Sigmoid colon (tissue), 7 donors: ENCODE data around the gene EVL. TPM values are rescaled to one million over a fixed set of nuclear protein-coding genes. Genes with fewer than 3 reads are reported as not detected.

ENCODE experiments used
- DNase-seq: peaks from one replicate; pipeline ENCODE4 v3.0.0-alpha.2; 2019
- H3K27ac ChIP-seq, 4 donors: fragments of 200-600 bp; sonication (generic); one replicate each; pipeline ENCODE4 v1.5.1; 2016 to 2019; ENCODE audit warnings: mild to moderate bottlenecking in 1 of 4
- H3K27me3 ChIP-seq, 3 donors: fragments of 200-600 bp; sonication (generic); one replicate each; pipeline ENCODE4 v1.5.1; 2019; ENCODE audit warnings: mild to moderate bottlenecking in 1 of 3
- H3K36me3 ChIP-seq, 4 donors: fragments of 200-600 bp; sonication (generic); one replicate each; pipeline ENCODE4 v1.5.1; 2016 to 2019
- H3K4me1 ChIP-seq, 4 donors: fragments of 200-600 bp; sonication (generic); one replicate each; pipeline ENCODE4 v1.5.1; 2017 to 2019
- H3K4me3 ChIP-seq, 4 donors: fragments of 200-600 bp; sonication (generic); one replicate each; pipeline ENCODE4 v1.5.1; 2017 to 2019; ENCODE audit warnings: mild to moderate bottlenecking in 2 of 4, moderate library complexity in 1 of 4
- H3K9me3 ChIP-seq, 4 donors: fragments of 200-600 bp in 3 of 4; sonication (generic) in 3 of 4; one replicate each; pipeline versions ENCODE4 v1.5.1 to v1.6.1; 2013 to 2019
- CTCF ChIP-seq, 4 experiments: fragments of 450-650 bp in 3 of 4; fragments of 200-600 bp in 1 of 4; IDR thresholded peaks; one replicate each; pipeline ENCODE4 v1.5.1; 2016 to 2019; ENCODE audit warnings: antibody characterized with exemption in 4 of 4, mild to moderate bottlenecking in 3 of 4, moderate library complexity in 2 of 4
- EP300 ChIP-seq, 4 donors: sonication (generic); formaldehyde crosslinking; IDR thresholded peaks; one replicate each; pipeline ENCODE4 v1.6.1; 2017; ENCODE audit warnings: antibody characterized with exemption in 4 of 4
- POLR2A ChIP-seq, 2 donors: fragments of 450-650 bp; IDR thresholded peaks; one replicate each; pipeline ENCODE4 v1.6.1; 2016; ENCODE audit warnings: antibody characterized with exemption in 2 of 2, mild to moderate bottlenecking in 2 of 2, moderate library complexity in 2 of 2
- POLR2AphosphoS5 ChIP-seq, 4 donors: sonication (generic); formaldehyde crosslinking; IDR thresholded peaks; one replicate each; pipeline ENCODE4 v1.6.1; 2017; ENCODE audit warnings: antibody characterized with exemption in 4 of 4
- WGBS, 2 donors: extraction: QIAGEN DNeasy Blood & Tissue Kit; methylation state at CpG; one replicate each; pipeline ENCODE4 v1.1.7; 2013; 5-methylcytosine and 5-hydroxymethylcytosine counted together
- intact Hi-C: fragments of 100-400 bp; cut with DNase I; formaldehyde crosslinking; loops from one replicate; pipeline ENCODE4 v1.15.1; 2023
- polyA plus RNA-seq, 3 donors: library from polyadenylated mRNA; stranded (reverse); fragments of 200-250 nt; gene quantifications; one replicate each; pipeline ENCODE4 v1.2.3, GENCODE V29; 2013
- total RNA-seq, 4 donors: library from RNA; depleted of rRNA; stranded (reverse); fragments of >200 nt; gene quantifications; one replicate each; pipeline ENCODE4 v1.1.0, GENCODE V29; 2016
- donor health status: healthy with polysubstance abuse.
- donor health status: Bipolar disorder and iron deficiency.
- donor health status: healthy.

The EVL gene
- total and polyA plus RNA-seq, 7 donors, result 6.5 to 100 (median 27.5) TPM

- Histone ChIP-seq H3K27ac (peak overlapping the region in 1 of 4 donors; percentile 50), H3K27me3 (no peaks in the 10 kb centered on the region), H3K4me1 (peaks cover 0 to 23% (median 16%) of the 10 kb centered on the region in 4 donors), H3K36me3 (peaks cover 0 to 12% (median 0%) of the 10 kb centered on the region in 4 donors), H3K4me3 (no peak overlapping the region), H3K9me3 (no peaks in the 10 kb centered on the region)
- intact Hi-C loops, result no loop called here
- DNase-seq, result no peak
- 84 to 87% methylated on average over 10 of the region's 10 CpGs for whole genome bisulfite sequencing, 2 donors
- TF ChIP-seq POLR2AphosphoS5 (IDR thresholded peaks at IDR 0.05) (no peak), POLR2A (IDR thresholded peaks at IDR 0.05) (no peak), EP300 (IDR thresholded peaks at IDR 0.05) (no peak), CTCF (IDR thresholded peaks at IDR 0.05) (no peak)
Observed at GRCh38 chr14:100084591-100084990, 19.4 kb downstream of the EVL start.

- Histone ChIP-seq H3K36me3 (peaks cover 0 to 12% (median 0%) of the 10 kb centered on the region in 4 donors), H3K4me1 (peaks cover 0 to 23% (median 16%) of the 10 kb centered on the region in 4 donors), H3K27ac (no peak overlapping the region), H3K4me3 (no peak overlapping the region), H3K9me3 (no peaks in the 10 kb centered on the region), H3K27me3 (no peaks in the 10 kb centered on the region)
- 85 to 93% methylated on average over 6 of the region's 6 CpGs for WGBS, 2 donors
- no peak for TF ChIP-seq EP300 (IDR thresholded peaks at IDR 0.05)
- no peak for TF ChIP-seq CTCF (IDR thresholded peaks at IDR 0.05)
- no peak for TF ChIP-seq POLR2AphosphoS5 (IDR thresholded peaks at IDR 0.05)
- no peak for DNase-seq
- intact Hi-C loops, result no loop called here
Observed at GRCh38 chr14:100085462-100085861, 20.2 kb downstream of the EVL start.

- 81 to 87% methylated on average over 5 of the region's 5 CpGs for WGBS, 2 donors
- intact Hi-C loops, result no loop called here
- DNase-seq, result no peak
- H3K36me3 ChIP-seq, result peaks cover 0 to 12% (median 0%) of the 10 kb centered on the region in 4 donors
- H3K27me3 ChIP-seq, result no peaks in the 10 kb centered on the region
- no peak overlapping the region for H3K4me3 ChIP-seq
- H3K9me3 ChIP-seq, result no peaks in the 10 kb centered on the region
- H3K4me1 ChIP-seq, result peaks cover 0 to 23% (median 16%) of the 10 kb centered on the region in 4 donors
- TF ChIP-seq POLR2AphosphoS5 (IDR thresholded peaks at IDR 0.05) (no peak), POLR2A (IDR thresholded peaks at IDR 0.05) (no peak), EP300 (IDR thresholded peaks at IDR 0.05) (no peak), CTCF (IDR thresholded peaks at IDR 0.05) (no peak)
- H3K27ac ChIP-seq, result no peak overlapping the region
Observed at GRCh38 chr14:100086361-100086760, 21.1 kb downstream of the EVL start.

GRCh38 chr14:100088226-100088625, 23.0 kb downstream of the EVL start:
- WGBS, 2 donors, result 89 to 94% methylated on average over 3 of the region's 3 CpGs
- no peak for TF ChIP-seq CTCF (IDR thresholded peaks at IDR 0.05)
- no peak for TF ChIP-seq EP300 (IDR thresholded peaks at IDR 0.05)
- TF ChIP-seq POLR2AphosphoS5 (IDR thresholded peaks at IDR 0.05), result no peak
- TF ChIP-seq POLR2A (IDR thresholded peaks at IDR 0.05), result no peak

GRCh38 chr14:100091386-100091785, 26.2 kb downstream of the EVL start:
- Histone ChIP-seq H3K4me1 (peaks cover 0 to 3% (median 2%) of the 10 kb centered on the region in 4 donors), H3K4me3 (no peak overlapping the region), H3K27me3 (no peaks in the 10 kb centered on the region), H3K9me3 (no peaks in the 10 kb centered on the region), H3K27ac (no peak overlapping the region), H3K36me3 (peaks cover 0 to 12% (median 0%) of the 10 kb centered on the region in 4 donors)
- intact Hi-C loops, result no loop called here
- WGBS, 2 donors, result 81 to 83% methylated on average over 7 of the region's 7 CpGs
- TF ChIP-seq POLR2AphosphoS5 (IDR thresholded peaks at IDR 0.05) (no peak), EP300 (IDR thresholded peaks at IDR 0.05) (no peak), CTCF (IDR thresholded peaks at IDR 0.05) (no peak), POLR2A (IDR thresholded peaks at IDR 0.05) (no peak)
- no peak for DNase-seq

More at GRCh38 chr14:100088226-100088625, 23.0 kb downstream of the EVL start:
- no peaks in the 10 kb centered on the region for H3K9me3 ChIP-seq
- H3K27me3 ChIP-seq, result no peaks in the 10 kb centered on the region
- no peak overlapping the region for H3K27ac ChIP-seq
- intact Hi-C loops, result no loop called here
- no peak overlapping the region for H3K4me3 ChIP-seq
- peaks cover 0 to 12% (median 0%) of the 10 kb centered on the region in 4 donors for H3K36me3 ChIP-seq
- H3K4me1 ChIP-seq, result peaks cover 0 to 16% (median 9%) of the 10 kb centered on the region in 4 donors
- no peak for DNase-seq
